T-helper 2 cell treated with Interferon-gamma antibody and Interleukin-4, amounts not matched to agents 5 μg/mL and 100 μg/mL, for 36 hours (primary cell): ENCODE results near the gene STBD1.
"Not testable (repeated sequence)": the region's sequence is repeated elsewhere in the genome, so short reads cannot be mapped to it uniquely, and the experiment has no call there.

Experiments
- DNase-seq: peaks from one replicate; pipeline ENCODE4 v3.0.0; 2021; ENCODE audit warnings: low spot score
- H3K27ac Mint-ChIP-seq: one replicate; pipeline ENCODE4 v1.8.0; 2021; ENCODE audit warnings: mild to moderate bottlenecking, mixed read lengths
- H3K27me3 Mint-ChIP-seq: one replicate; pipeline ENCODE4 v1.8.0; 2021; ENCODE audit warnings: low read depth, mixed read lengths
- H3K36me3 Mint-ChIP-seq: one replicate; pipeline ENCODE4 v1.8.0; 2021; ENCODE audit warnings: low read depth, mixed read lengths
- H3K4me1 Mint-ChIP-seq: one replicate; pipeline ENCODE4 v1.8.0; 2021; ENCODE audit warnings: low read depth, mixed read lengths
- H3K4me3 Mint-ChIP-seq: one replicate; pipeline ENCODE4 v1.8.0; 2022; ENCODE audit warnings: mild to moderate bottlenecking, moderate library complexity, mixed read lengths
- H3K9me3 Mint-ChIP-seq: one replicate; pipeline ENCODE4 v1.8.0; 2021; ENCODE audit warnings: mixed read lengths

STBD1 gene

GRCh38 chr4:76316131-76316530, 9.6 kb downstream of the STBD1 start:
- Mint-ChIP-seq H3K27me3 (peaks cover 8% of the 10 kb centered on the region), H3K27ac (no peak overlapping the region), H3K36me3 (no peaks in the 10 kb centered on the region), H3K4me1 (no peaks in the 10 kb centered on the region), H3K9me3 (peaks cover 41% of the 10 kb centered on the region), H3K4me3 (no peak overlapping the region)
- no peak for DNase-seq

GRCh38 chr4:76322236-76322635, 15.7 kb downstream of the STBD1 start:
- H3K9me3 Mint-ChIP-seq, result peaks cover 35% of the 10 kb centered on the region
- no peaks in the 10 kb centered on the region for H3K36me3 Mint-ChIP-seq
- H3K27me3 Mint-ChIP-seq, result no peaks in the 10 kb centered on the region
- no peak overlapping the region for H3K4me3 Mint-ChIP-seq
- H3K27ac Mint-ChIP-seq, result no peak overlapping the region
- H3K4me1 Mint-ChIP-seq, result no peaks in the 10 kb centered on the region
- no peak for DNase-seq

- Mint-ChIP-seq H3K27ac (no peak overlapping the region), H3K4me3 (no peak overlapping the region), H3K4me1 (no peaks in the 10 kb centered on the region), H3K9me3 (peaks cover 31% of the 10 kb centered on the region), H3K27me3 (peaks cover 3% of the 10 kb centered on the region), H3K36me3 (no peaks in the 10 kb centered on the region)
- no peak for DNase-seq
Observed at GRCh38 chr4:76325072-76325471, 18.5 kb downstream of the STBD1 start.

- Mint-ChIP-seq H3K9me3 (peaks cover 27% of the 10 kb centered on the region), H3K27me3 (peaks cover 5% of the 10 kb centered on the region), H3K27ac (no peak overlapping the region), H3K4me1 (no peaks in the 10 kb centered on the region), H3K36me3 (no peaks in the 10 kb centered on the region), H3K4me3 (no peak overlapping the region)
- DNase-seq, result no peak
Observed at GRCh38 chr4:76326515-76326914, 20.0 kb downstream of the STBD1 start.

- peaks cover 10% of the 10 kb centered on the region for H3K27me3 Mint-ChIP-seq
- H3K27ac Mint-ChIP-seq, result no peak overlapping the region
- DNase-seq, result no peak
- no peak overlapping the region for H3K4me3 Mint-ChIP-seq
- H3K9me3 Mint-ChIP-seq, result no peaks in the 10 kb centered on the region
- H3K4me1 Mint-ChIP-seq, result no peaks in the 10 kb centered on the region
- no peaks in the 10 kb centered on the region for H3K36me3 Mint-ChIP-seq
Observed at GRCh38 chr4:76334885-76335284, 28.4 kb downstream of the STBD1 start.

- Mint-ChIP-seq H3K4me3 (no peak overlapping the region), H3K9me3 (no peaks in the 10 kb centered on the region), H3K27ac (no peak overlapping the region), H3K27me3 (peaks cover 3% of the 10 kb centered on the region), H3K36me3 (no peaks in the 10 kb centered on the region), H3K4me1 (no peaks in the 10 kb centered on the region)
- no peak for DNase-seq
Observed at GRCh38 chr4:76339364-76339763, 32.8 kb downstream of the STBD1 start.

GRCh38 chr4:76341063-76341462, 34.5 kb downstream of the STBD1 start:
- no peak overlapping the region for H3K4me3 Mint-ChIP-seq
- H3K27ac Mint-ChIP-seq, result no peak overlapping the region
- H3K4me1 Mint-ChIP-seq, result no peaks in the 10 kb centered on the region
- peaks cover 4% of the 10 kb centered on the region for H3K9me3 Mint-ChIP-seq
- H3K36me3 Mint-ChIP-seq, result no peaks in the 10 kb centered on the region
- H3K27me3 Mint-ChIP-seq, result peaks cover 11% of the 10 kb centered on the region
- DNase-seq, result no peak

- peaks cover 8% of the 10 kb centered on the region for H3K9me3 Mint-ChIP-seq
- peaks cover 11% of the 10 kb centered on the region for H3K27me3 Mint-ChIP-seq
- no peaks in the 10 kb centered on the region for H3K4me1 Mint-ChIP-seq
Observed at GRCh38 chr4:76342191-76342590, 35.7 kb downstream of the STBD1 start.

GRCh38 chr4:76342803-76343202, 36.3 kb downstream of the STBD1 start:
- H3K27ac Mint-ChIP-seq, result no peak overlapping the region
- H3K9me3 Mint-ChIP-seq, result peaks cover 8% of the 10 kb centered on the region
- no peak for DNase-seq
- no peaks in the 10 kb centered on the region for H3K36me3 Mint-ChIP-seq
- H3K27me3 Mint-ChIP-seq, result peaks cover 11% of the 10 kb centered on the region
- H3K4me3 Mint-ChIP-seq, result no peak overlapping the region
- H3K4me1 Mint-ChIP-seq, result no peaks in the 10 kb centered on the region

More at GRCh38 chr4:76342191-76342590, 35.7 kb downstream of the STBD1 start:
- no peak overlapping the region for H3K4me3 Mint-ChIP-seq
- H3K36me3 Mint-ChIP-seq, result no peaks in the 10 kb centered on the region
- H3K27ac Mint-ChIP-seq, result no peak overlapping the region
- no peak for DNase-seq

- Mint-ChIP-seq H3K27ac (no peak overlapping the region), H3K9me3 (peaks cover 20% of the 10 kb centered on the region), H3K27me3 (peaks cover 6% of the 10 kb centered on the region), H3K4me3 (peak overlapping the region; percentile 24), H3K4me1 (peaks cover 10% of the 10 kb centered on the region), H3K36me3 (peaks cover 2% of the 10 kb centered on the region)
- peak; percentile 17 for DNase-seq
Observed at GRCh38 chr4:76354517-76355473, 48.3 kb downstream of the STBD1 start.

GRCh38 chr4:76357981-76358380, 51.4 kb downstream of the STBD1 start:
- no peak for DNase-seq

DNA sequence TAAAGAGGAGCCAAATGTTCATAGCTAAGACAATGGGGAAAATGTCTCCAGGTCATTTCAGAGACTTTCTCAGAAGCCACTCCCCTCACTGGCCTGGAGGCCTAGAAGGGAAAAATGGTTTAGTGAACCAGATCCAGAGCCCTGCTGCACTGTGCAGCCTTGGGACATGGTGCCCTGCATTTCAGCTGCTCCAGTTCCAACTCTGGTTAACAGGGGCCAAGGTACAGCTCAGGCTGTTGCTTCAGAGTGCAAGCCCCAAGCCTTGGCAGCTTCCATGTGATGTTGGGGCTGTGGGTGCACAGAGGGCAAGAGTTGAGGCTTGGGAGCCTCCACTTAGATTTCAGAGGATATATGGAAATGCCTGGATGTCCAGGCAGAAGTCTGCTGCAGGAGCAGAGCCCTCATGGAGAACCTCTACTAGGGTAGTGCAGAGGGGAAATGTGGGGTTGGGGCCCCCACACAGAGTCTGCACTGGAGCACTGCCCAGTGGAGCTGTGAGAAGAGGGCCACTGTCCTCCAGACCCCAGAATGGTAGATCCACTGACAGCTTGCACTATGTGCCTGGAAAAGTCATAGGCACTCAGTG, 53.4 kb downstream of the STBD1 start:
- not testable (repeated sequence) for H3K4me3 Mint-ChIP-seq, H3K4me1 Mint-ChIP-seq, H3K27ac Mint-ChIP-seq, H3K27me3 Mint-ChIP-seq, H3K36me3 Mint-ChIP-seq, DNase-seq
- peaks cover 20% of the 10 kb centered on the region for H3K9me3 Mint-ChIP-seq

More at GRCh38 chr4:76357981-76358380, 51.4 kb downstream of the STBD1 start:
- H3K27ac Mint-ChIP-seq, result no peak overlapping the region
- no peak overlapping the region for H3K4me3 Mint-ChIP-seq
- H3K4me1 Mint-ChIP-seq, result peaks cover 10% of the 10 kb centered on the region
- H3K27me3 Mint-ChIP-seq, result peaks cover 4% of the 10 kb centered on the region
- peaks cover 2% of the 10 kb centered on the region for H3K36me3 Mint-ChIP-seq
- peaks cover 20% of the 10 kb centered on the region for H3K9me3 Mint-ChIP-seq
